ENCODE results near the gene SH3RF3.

The SH3RF3 gene

DNA sequence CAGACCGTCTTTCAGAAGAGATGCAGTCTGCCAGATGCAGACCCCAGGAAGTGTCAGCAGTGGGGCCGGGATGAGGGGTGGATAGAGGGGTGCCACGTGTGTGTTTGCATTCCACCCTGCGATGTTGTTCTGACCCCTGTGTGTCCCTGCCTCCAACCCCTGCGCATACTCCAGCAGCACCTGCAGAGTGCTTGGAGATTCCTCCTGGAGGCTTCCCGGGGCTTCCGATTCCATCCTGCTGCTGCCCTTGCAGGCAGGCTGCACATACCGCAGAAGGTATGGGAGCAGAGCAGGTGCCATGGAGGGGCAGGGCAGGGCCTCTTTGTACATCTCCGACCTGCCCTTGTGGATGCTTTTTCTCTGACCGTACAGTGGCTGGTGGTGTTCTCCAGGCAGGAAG lies 177.2 kb downstream of the SH3RF3 start:
- TF ChIP-seq, protein P1, sequence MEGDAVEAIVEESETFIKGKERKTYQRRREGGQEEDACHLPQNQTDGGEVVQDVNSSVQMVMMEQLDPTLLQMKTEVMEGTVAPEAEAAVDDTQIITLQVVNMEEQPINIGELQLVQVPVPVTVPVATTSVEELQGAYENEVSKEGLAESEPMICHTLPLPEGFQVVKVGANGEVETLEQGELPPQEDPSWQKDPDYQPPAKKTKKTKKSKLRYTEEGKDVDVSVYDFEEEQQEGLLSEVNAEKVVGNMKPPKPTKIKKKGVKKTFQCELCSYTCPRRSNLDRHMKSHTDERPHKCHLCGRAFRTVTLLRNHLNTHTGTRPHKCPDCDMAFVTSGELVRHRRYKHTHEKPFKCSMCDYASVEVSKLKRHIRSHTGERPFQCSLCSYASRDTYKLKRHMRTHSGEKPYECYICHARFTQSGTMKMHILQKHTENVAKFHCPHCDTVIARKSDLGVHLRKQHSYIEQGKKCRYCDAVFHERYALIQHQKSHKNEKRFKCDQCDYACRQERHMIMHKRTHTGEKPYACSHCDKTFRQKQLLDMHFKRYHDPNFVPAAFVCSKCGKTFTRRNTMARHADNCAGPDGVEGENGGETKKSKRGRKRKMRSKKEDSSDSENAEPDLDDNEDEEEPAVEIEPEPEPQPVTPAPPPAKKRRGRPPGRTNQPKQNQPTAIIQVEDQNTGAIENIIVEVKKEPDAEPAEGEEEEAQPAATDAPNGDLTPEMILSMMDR (IDR thresholded peaks at IDR 0.05; ENCODE audit: low read depth, low read length, missing control alignments), result no peak
- H3K4me3 ChIP-seq (ENCODE audit: low read depth, low read length), result no peak overlapping the region
- no peak for DNase-seq (ENCODE audit: low read depth)

DNA sequence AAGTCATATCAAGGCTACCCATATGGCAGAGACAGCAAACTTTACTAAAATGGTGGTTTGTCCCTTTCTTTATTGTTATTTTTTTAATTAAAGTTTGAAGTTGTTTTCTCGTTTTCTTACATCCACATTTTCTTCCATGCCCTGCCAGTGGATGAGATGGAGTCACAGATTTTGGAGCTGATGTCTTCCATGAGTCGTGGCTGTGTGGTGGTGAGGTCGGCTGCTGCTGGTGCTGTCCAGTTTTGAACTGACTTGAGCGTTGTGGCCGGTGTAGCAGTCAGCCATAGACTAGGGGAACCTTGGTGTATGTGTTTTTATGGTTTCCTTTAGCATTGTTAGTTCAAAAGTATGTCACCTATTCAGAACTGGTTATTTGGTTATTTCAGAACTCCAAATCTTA lies 182.8 kb downstream of the SH3RF3 start:
- no peak overlapping the region for H3K4me3 ChIP-seq (ENCODE audit: low read depth, low read length)
- TF ChIP-seq, protein P1 (IDR thresholded peaks at IDR 0.05; ENCODE audit: low read depth, low read length, missing control alignments), result no peak
- DNase-seq (ENCODE audit: low read depth), result no peak

DNA sequence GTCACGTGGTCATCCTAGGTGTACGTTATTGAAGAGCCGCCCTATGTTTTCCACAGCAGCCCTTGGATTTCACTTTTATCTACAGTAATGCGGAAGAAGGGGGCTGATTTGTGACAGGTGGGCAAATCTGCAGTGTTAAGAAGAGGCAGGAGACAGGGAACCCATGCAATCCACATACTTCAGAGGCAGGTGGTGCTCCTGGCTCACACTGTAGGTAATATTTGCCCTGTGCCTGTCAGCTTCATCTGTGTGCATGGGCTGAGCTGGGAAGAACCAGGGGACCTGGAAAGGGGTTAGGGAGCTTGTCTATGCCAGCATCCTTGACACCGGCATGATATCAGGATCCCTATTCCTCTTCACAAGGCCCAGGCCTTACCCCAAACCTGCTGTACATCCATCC lies 183.9 kb downstream of the SH3RF3 start:
- H3K4me3 ChIP-seq (ENCODE audit: low read depth, low read length), result no peak overlapping the region
- DNase-seq (ENCODE audit: low read depth), result no peak
- TF ChIP-seq, protein P1 (IDR thresholded peaks at IDR 0.05; ENCODE audit: low read depth, low read length, missing control alignments), result no peak

DNA sequence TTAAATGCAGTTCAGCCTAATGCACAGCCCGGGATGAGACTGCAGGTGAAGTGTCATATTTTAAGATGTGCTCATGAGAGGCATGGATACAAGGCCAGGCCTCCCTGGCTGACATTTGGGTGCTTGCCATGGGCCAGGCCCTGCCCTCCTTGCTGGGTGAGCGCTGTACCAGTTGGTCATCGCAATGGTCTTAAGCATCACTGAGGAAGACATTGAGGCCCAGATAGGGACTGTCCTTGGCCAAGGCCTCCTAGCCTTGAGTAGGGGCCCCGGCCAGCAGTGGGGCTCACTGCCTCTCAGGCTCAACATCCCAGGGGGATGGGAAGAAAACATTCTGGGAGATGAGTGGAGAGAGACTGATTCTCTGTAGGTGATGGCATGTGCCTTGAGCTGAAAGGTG lies 184.3 kb downstream of the SH3RF3 start:
- TF ChIP-seq, protein P1 (IDR thresholded peaks at IDR 0.05; ENCODE audit: low read depth, low read length, missing control alignments), result no peak
- DNase-seq (ENCODE audit: low read depth), result no peak
- H3K4me3 ChIP-seq (ENCODE audit: low read depth, low read length), result no peak overlapping the region

DNA sequence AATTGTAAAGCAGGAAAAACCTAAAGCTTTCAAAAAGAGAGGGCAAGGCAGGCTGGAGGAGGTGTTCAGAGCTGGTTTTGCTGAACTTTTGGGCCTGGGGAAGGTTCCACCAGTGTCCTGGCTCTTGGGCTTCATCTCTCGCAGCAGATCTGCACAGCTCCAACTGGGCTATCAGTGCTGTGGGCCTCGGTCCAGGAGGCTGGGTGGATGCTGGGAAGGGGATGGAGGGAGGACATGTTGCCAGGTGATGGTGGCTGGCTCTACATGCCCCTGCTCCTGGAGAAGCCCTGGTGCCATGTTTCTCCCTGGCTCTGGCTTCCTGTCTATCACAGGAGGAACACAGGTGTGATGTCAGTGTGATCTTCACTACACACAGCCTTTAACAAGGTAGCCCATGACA lies 187.1 kb downstream of the SH3RF3 start:
- TF ChIP-seq, protein P1 (IDR thresholded peaks at IDR 0.05; ENCODE audit: low read depth, low read length, missing control alignments), result no peak
- no peak overlapping the region for H3K4me3 ChIP-seq (ENCODE audit: low read depth, low read length)
- DNase-seq (ENCODE audit: low read depth), result no peak

DNA sequence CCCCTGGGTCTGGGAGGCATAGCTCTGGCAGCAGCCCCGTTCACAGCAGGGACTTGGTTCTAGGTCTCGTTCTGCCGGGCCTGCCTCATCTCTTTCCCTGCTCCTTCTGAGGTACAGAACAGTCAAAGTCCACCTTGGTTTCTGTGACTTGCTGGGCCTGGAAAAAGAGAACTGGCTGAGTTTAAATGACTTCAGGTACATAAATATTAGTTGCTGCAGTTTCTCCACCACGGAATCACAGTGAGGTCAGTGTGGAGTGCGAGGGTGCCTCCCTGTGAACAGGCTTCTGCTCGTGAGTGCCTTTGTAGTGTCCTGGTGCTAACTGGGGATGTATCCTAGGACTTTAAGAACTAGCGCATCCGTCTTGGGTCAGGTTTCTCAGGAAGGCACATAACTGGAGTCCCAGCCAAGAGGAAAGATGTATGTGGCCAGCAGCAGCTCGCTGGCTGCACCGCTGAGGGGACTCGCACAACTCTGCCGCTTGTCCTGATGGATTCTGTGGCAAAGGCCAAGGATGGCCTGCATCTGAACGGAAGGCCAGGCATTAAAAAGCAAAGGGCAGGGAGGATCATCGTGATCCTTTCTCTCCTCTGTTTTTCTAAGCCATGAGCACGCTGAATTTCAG lies 188.6 kb downstream of the SH3RF3 start:
- no peak overlapping the region for H3K4me3 ChIP-seq (ENCODE audit: low read depth, low read length)
- TF ChIP-seq, protein P1 (IDR thresholded peaks at IDR 0.05; ENCODE audit: low read depth, low read length, missing control alignments), result no peak
- DNase-seq (ENCODE audit: low read depth), result no peak
